ENCODE results near the gene ORC6. TPM values are rescaled to one million over a fixed set of nuclear protein-coding genes. Genes with fewer than 3 reads are reported as not detected.

Gene ORC6
- total and polyA plus RNA-seq, 9 of the 15 experiments (the other 6 are each of a cell fraction or from before 2014, with no cell fraction given), result 18.7 to 71.4 (median 47.0) TPM

- ChIA-PET POLR2A (interaction anchor here (0.6 kb wide), 2 partner anchors 10 to 28 kb away, joined by 3 read pairs; no protein-coding TSS in a partner anchor), CTCF (ENCODE audit: low intra/inter-chr PET ratio) (no interaction called here)
- Histone ChIP-seq H3K27ac (ENCODE audit: extremely low read depth, low read depth, low read length) (no peak overlapping the region), H3K9me3 (replicated peaks; ENCODE audit: control insufficient read depth, insufficient read depth, low read depth, low read length) (no peaks in the 10 kb centered on the region), H3K27me3 (ENCODE audit: control insufficient read depth in 2 of 2, insufficient read depth in 2 of 2, low read length in 2 of 2) (no peaks in the 10 kb centered on the region), H3K9me1 (ENCODE audit: control insufficient read depth, insufficient read depth, low read length) (no peaks in the 10 kb centered on the region), H3K79me2 (ENCODE audit: control insufficient read depth, insufficient read depth, low read length) (no peaks in the 10 kb centered on the region), H3K4me2 (ENCODE audit: insufficient read depth, low read length) (no peak overlapping the region), H3K4me3 (no peak overlapping the region), H3K9ac (ENCODE audit: insufficient read depth in 1 of 2, low read depth in 2 of 2, low read length in 2 of 2) (peak overlapping the region in 1 of 2 experiments; percentile 71; a peak in 1 of 4 replicates), H3K36me3 (ENCODE audit: control insufficient read depth, insufficient read depth, low read length) (no peaks in the 10 kb centered on the region), H4K20me1 (replicated peaks; ENCODE audit: control insufficient read depth, insufficient read depth, low read length) (no peaks in the 10 kb centered on the region), H3K4me1 (replicated peaks in 1 of 2; ENCODE audit: control insufficient read depth in 2 of 2, insufficient read depth in 2 of 2, low read length in 2 of 2) (peaks cover 0 to 12% of the 10 kb centered on the region in 2 experiments; a peak in 1 of 5 replicates), H2AFZ (ENCODE audit: low read depth, low read length) (no peak overlapping the region)
- in situ Hi-C loops (cut with MboI) (no loop called here), intact Hi-C loops (cut with micrococcal nuclease) (no loop called here)
- no TSS peak for BruUV-seq (replicated peaks)
- ATAC-seq (no peak), FAIRE-seq (no peak), DNase-seq (ENCODE audit: extremely low read depth in 1 of 4, low spot score in 3 of 4) (no peak)
- no peak for TF ChIP-seq LEF1 (IDR thresholded peaks at IDR 0.05)
- no peak for TF ChIP-seq E4F1 (CRISPR knock-in tag; IDR thresholded peaks at IDR 0.05; ENCODE audit: borderline replicate concordance)
- no peak for TF ChIP-seq CHD1 (IDR thresholded peaks at IDR 0.05; ENCODE audit: low read length)
- whole genome bisulfite sequencing (ENCODE audit: insufficient coverage, low coverage, missing lambda C conversion rate), result 45% methylated on average over 3 of the region's 4 CpGs
Observed at GRCh38 chr16:46732561-46732960, 43.1 kb downstream of the ORC6 start.
